Fibroblast of lung (primary cell): Measurements from ENCODE around the gene CPN2. TPM values are rescaled to one million over a fixed set of nuclear protein-coding genes. Genes with fewer than 3 reads are reported as not detected.

ENCODE experiments used
- DNase-seq, 2 donors: peaks; one replicate each; pipeline versions ENCODE4 v3.0.0 to v3.0.0-alpha.2; 2010; ENCODE audit warnings: low read depth in 2 of 2
- H2AFZ ChIP-seq: 2 replicates; pipeline ENCODE4 v1.5.1; 2012; ENCODE audit warnings: low read length, control low read depth, inconsistent platforms
- H3K27ac ChIP-seq: 2 replicates; pipeline ENCODE4 v1.5.1; 2011; ENCODE audit warnings: low read length, control low read depth; ENCODE audit not compliant: insufficient read depth
- H3K27me3 ChIP-seq: 2 replicates; pipeline ENCODE4 v1.5.1; 2011; ENCODE audit warnings: mild to moderate bottlenecking, low read length; ENCODE audit not compliant: control insufficient read depth, insufficient read depth
- H3K36me3 ChIP-seq: 2 replicates; pipeline ENCODE4 v1.5.1; 2011; ENCODE audit warnings: low read length; ENCODE audit not compliant: control insufficient read depth, insufficient read depth
- H3K4me1 ChIP-seq: 2 replicates; pipeline ENCODE4 v1.5.1; 2011; ENCODE audit warnings: low read length; ENCODE audit not compliant: control insufficient read depth, insufficient read depth; ENCODE audit errors: extremely low read depth
- H3K4me2 ChIP-seq: 2 replicates; pipeline ENCODE4 v1.5.1; 2011; ENCODE audit warnings: low read length, control low read depth; ENCODE audit not compliant: insufficient read depth; ENCODE audit errors: extremely low read depth
- H3K4me3 ChIP-seq, 4 experiments: fragments of 200-600 bp in 1 of 4; sonication (generic) in 1 of 4; replicated peaks in 1 of 4; 2 replicates each; pipeline ENCODE4 v1.5.1; 2011 to 2016; ENCODE audit warnings: low read length in 4 of 4, low read depth in 3 of 4, mild to moderate bottlenecking in 3 of 4, control low read depth in 2 of 4, inconsistent platforms in 1 of 4, mixed read lengths in 1 of 4; ENCODE audit not compliant: insufficient read depth in 1 of 4; ENCODE audit errors: control extremely low read depth in 1 of 4
- H3K79me2 ChIP-seq: 2 replicates; pipeline ENCODE4 v1.5.1; 2012; ENCODE audit warnings: mild to moderate bottlenecking, low read length, inconsistent platforms; ENCODE audit not compliant: control insufficient read depth, insufficient read depth
- H3K9ac ChIP-seq: 2 replicates; pipeline ENCODE4 v1.5.1; 2011; ENCODE audit warnings: mild to moderate bottlenecking, low read length, control low read depth; ENCODE audit not compliant: insufficient read depth
- H3K9me3 ChIP-seq: 2 replicates; pipeline ENCODE4 v1.5.1; 2012; ENCODE audit warnings: low read depth, low read length; ENCODE audit not compliant: control insufficient read depth, insufficient read depth
- H4K20me1 ChIP-seq: 2 replicates; pipeline ENCODE4 v1.5.1; 2011; ENCODE audit warnings: low read length; ENCODE audit not compliant: control insufficient read depth, insufficient read depth; ENCODE audit errors: extremely low read depth
- CTCF ChIP-seq, 2 donors: IDR thresholded peaks in 1 of 2; conservative IDR thresholded peaks in 1 of 2; 1 replicate in 1 of 2; 2 replicates in 1 of 2; pipeline ENCODE4 v1.5.1; 2011 to 2012; ENCODE audit warnings: low read length in 2 of 2, control low read depth in 1 of 2, inconsistent platforms in 1 of 2, low read depth in 1 of 2, mild to moderate bottlenecking in 1 of 2
- EZH2 ChIP-seq: IDR thresholded peaks from 2 replicates; pipeline ENCODE4 v1.5.1; 2012; ENCODE audit warnings: low read length, control low read depth, mild to moderate bottlenecking; ENCODE audit errors: missing control alignments
- polyA plus RNA-seq, 2 donors: library from polyadenylated mRNA; depleted of rRNA in 1 of 2; stranded (reverse) in 1 of 2; unstranded in 1 of 2; fragments of >200 nt; gene quantifications; 2 replicates each; pipeline ENCODE4 v1.2.1, GENCODE V29; 2011 to 2012; ENCODE audit warnings: missing spikeins in 1 of 2
- total RNA-seq: library from RNA; depleted of rRNA; stranded (reverse); fragments of >200 nt; gene quantifications from 2 replicates; pipeline ENCODE4 v1.2.1, GENCODE V29; 2014

Gene CPN2
- total and polyA plus RNA-seq, 2 donors (not counting 1 experiment from before 2014, with no cell fraction given): not detected

- H3K4me3 ChIP-seq: no peak overlapping the region
- H3K36me3 ChIP-seq: no peaks in the 10 kb centered on the region
- no peaks in the 10 kb centered on the region for H3K9me3 ChIP-seq
- TF ChIP-seq EZH2 (no peak), CTCF (conservative IDR thresholded peaks at IDR 0.05 in 1 of 2, IDR thresholded peaks at IDR 0.05 in 1 of 2; ENCODE audit: low read depth in 1 of 2, low read length in 2 of 2) (no peak)
- H3K4me2 ChIP-seq: no peak overlapping the region
- H3K79me2 ChIP-seq: no peaks in the 10 kb centered on the region
- DNase-seq: no peak
- no peaks in the 10 kb centered on the region for H4K20me1 ChIP-seq
- no peak overlapping the region for H3K27ac ChIP-seq
- peaks cover 12% of the 10 kb centered on the region for H3K27me3 ChIP-seq
- H3K9ac ChIP-seq: no peak overlapping the region
- H3K4me1 ChIP-seq: no peaks in the 10 kb centered on the region
- no peak overlapping the region for H2AFZ ChIP-seq
Measured at GRCh38 chr3:194384569-194385001, 33.5 kb upstream of the CPN2 start.

GRCh38 chr3:194384156-194384555 is 33.0 kb upstream of the CPN2 start:
- H3K36me3 ChIP-seq: no peaks in the 10 kb centered on the region
- H3K4me3 ChIP-seq: no peak overlapping the region
- TF ChIP-seq CTCF (conservative IDR thresholded peaks at IDR 0.05 in 1 of 2, IDR thresholded peaks at IDR 0.05 in 1 of 2; ENCODE audit: low read depth in 1 of 2, low read length in 2 of 2) (no peak), EZH2 (no peak)
- H3K79me2 ChIP-seq: no peaks in the 10 kb centered on the region
- no peak overlapping the region for H3K27ac ChIP-seq
- H3K4me2 ChIP-seq: no peak overlapping the region
- no peak overlapping the region for H2AFZ ChIP-seq
- no peaks in the 10 kb centered on the region for H3K9me3 ChIP-seq
- H4K20me1 ChIP-seq: no peaks in the 10 kb centered on the region
- H3K4me1 ChIP-seq: no peaks in the 10 kb centered on the region
- no peak for DNase-seq
- no peak overlapping the region for H3K9ac ChIP-seq
- H3K27me3 ChIP-seq: peaks cover 9% of the 10 kb centered on the region

GRCh38 chr3:194383276-194383940 is 32.3 kb upstream of the CPN2 start:
- H3K27ac ChIP-seq: no peak overlapping the region
- H3K9ac ChIP-seq: no peak overlapping the region
- no peak overlapping the region for H2AFZ ChIP-seq
- H3K36me3 ChIP-seq: no peaks in the 10 kb centered on the region
- H3K4me1 ChIP-seq: no peaks in the 10 kb centered on the region
- no peak for DNase-seq
- no peak overlapping the region for H3K4me3 ChIP-seq
- peaks cover 9% of the 10 kb centered on the region for H3K27me3 ChIP-seq
- H3K4me2 ChIP-seq: no peak overlapping the region
- no peaks in the 10 kb centered on the region for H3K79me2 ChIP-seq
- TF ChIP-seq CTCF (conservative IDR thresholded peaks at IDR 0.05 in 1 of 2, IDR thresholded peaks at IDR 0.05 in 1 of 2; ENCODE audit: low read depth in 1 of 2, low read length in 2 of 2): no peak
- no peak for TF ChIP-seq EZH2
- no peaks in the 10 kb centered on the region for H4K20me1 ChIP-seq
- H3K9me3 ChIP-seq: no peaks in the 10 kb centered on the region
